Heart right ventricle (tissue), 16 donors: Measurements from ENCODE around the gene WDR59. TPM values are rescaled to one million over a fixed set of nuclear protein-coding genes. Genes with fewer than 3 reads are reported as not detected.
"Not testable (repeated sequence)": the region's sequence is repeated elsewhere in the genome, so short reads cannot be mapped to it uniquely, and the experiment has no call there.

Experiments
- ATAC-seq, 8 donors: fragments of 200-7000 bp; cut with Tn5 transposase; one replicate each; pipeline ENCODE4 v1.9.1; 2020; ENCODE audit warnings: mild to moderate bottlenecking in 8 of 8, moderate library complexity in 8 of 8, moderate number of reproducible peaks in 1 of 8
- DNase-seq, 2 donors: peaks; one replicate each; pipeline ENCODE4 v3.0.0-alpha.2; 2020
- H3K27ac ChIP-seq, 10 donors: fragments of 200-600 bp; sonication (generic) in 2 of 10; one replicate each; pipeline versions ENCODE4 v1.5.0 to v1.8.0; 2020 to 2022; ENCODE audit warnings: mild to moderate bottlenecking in 3 of 10
- H3K27me3 ChIP-seq, 7 donors: fragments of 200-600 bp; one replicate each; pipeline ENCODE4 v1.8.0; 2021 to 2022; ENCODE audit warnings: mild to moderate bottlenecking in 2 of 7
- H3K36me3 ChIP-seq, 9 donors: fragments of 200-600 bp; sonication (generic) in 1 of 9; one replicate each; pipeline versions ENCODE4 v1.5.0 to v1.8.0; 2020 to 2022; ENCODE audit warnings: mild to moderate bottlenecking in 2 of 9
- H3K4me1 ChIP-seq, 9 donors: fragments of 200-600 bp; sonication (generic) in 1 of 9; one replicate each; pipeline versions ENCODE4 v1.5.0 to v1.8.0; 2020 to 2022; ENCODE audit warnings: mild to moderate bottlenecking in 4 of 9
- H3K4me3 ChIP-seq, 10 donors: fragments of 200-600 bp; sonication (generic) in 2 of 10; one replicate each; pipeline versions ENCODE4 v1.5.0 to v1.8.0; 2020 to 2022; ENCODE audit warnings: mild to moderate bottlenecking in 7 of 10, moderate library complexity in 2 of 10
- H3K9me3 ChIP-seq, 11 donors: fragments of 200-600 bp in 10 of 11; sonication (generic) in 2 of 11; one replicate each; pipeline versions ENCODE4 v1.5.0 to v1.8.0; 2013 to 2022; ENCODE audit warnings: mild to moderate bottlenecking in 2 of 11, control low read depth in 1 of 11, moderate library complexity in 1 of 11
- CTCF ChIP-seq, 9 donors: fragments of 200-600 bp; sonication (generic) in 2 of 9; IDR thresholded peaks; one replicate each; pipeline versions ENCODE4 v1.5.0 to v1.8.0; 2021 to 2022; ENCODE audit warnings: antibody characterized with exemption in 9 of 9, mild to moderate bottlenecking in 5 of 9, moderate library complexity in 1 of 9
- WGBS, 2 donors: extraction: QIAGEN DNeasy Blood & Tissue Kit; methylation state at CpG; one replicate each; pipeline ENCODE4 v1.1.7; 2013; ENCODE audit warnings: inconsistent platforms in 1 of 2; 5-methylcytosine and 5-hydroxymethylcytosine counted together
- intact Hi-C, 10 donors: fragments of 100-400 bp; cut with DNase I; formaldehyde crosslinking; loops; one replicate each; pipeline versions ENCODE4 v1.11.1 to v1.14.2; 2022
- polyA plus RNA-seq, 2 donors: library from polyadenylated mRNA; stranded (reverse); fragments of 200-250 nt; gene quantifications; one replicate each; pipeline ENCODE4 v1.2.3, GENCODE V29; 2013
- total RNA-seq, 10 donors: library from RNA; stranded (reverse); fragmentation: NEBNext Ultra II Directional in 3 of 10; extraction: Animal tissue kit (Norgen Biotek cat#: 25700) in 3 of 10; gene quantifications; one replicate each; pipeline versions ENCODE4 v1.2.1 to v1.2.4, GENCODE V29; 2021 to 2023
- donor health status: Arrhythmogenic right ventricular cardiomyopathy.
- donor health status: ischemic (EF 13 %, LVEDD 7.1; RV severe dilation, severe dysfunction).
- donor health status: healthy with polysubstance abuse.
- donor health status: DM: no; HTN: yes; CAD: no.
- donor health status: DM: no; HTN: no; CAD: no.
- donor health status: ischemic (EF 25% LVEDD 6.9; RV normal size, moderate dysfunction).
- donor health status: ischemic (EF 25% LVEDD 5.7; RV mildly dilated, moderate dysfunction).
- donor health status: healthy.
- donor health status: DM: yes; HTN: yes; CAD: no.
- donor health status: Ischemic cardiomyopathy.
- donor health status: ischemic (EF 35%, LVEDD 5.7; RV mildly dilated, moderate dysfunction).
- donor health status: nonischemic (EF 11% LVEDD 7.7; RV severe dilation, severe dysfunction).
- donor health status: DM: yes; HTN: yes; CAD: no.
- donor health status: PGD.
- donor health status: ischemic (EF 29% LVEDD 5.4; RV normal size, mild dysfunction).
- donor health status: nonischemic (EF 23%, LVEDD 6.1; RV moderate dilation, normal function).

The WDR59 gene
- total and polyA plus RNA-seq, 12 donors, result 15.6 to 63.5 (median 40.9) TPM

- WGBS, 2 donors, result 90 to 94% methylated on average over 1 of the region's 1 CpG
- Histone ChIP-seq H3K4me1 (peaks cover 4 to 52% (median 39%) of the 10 kb centered on the region in 9 donors), H3K27me3 (no peaks in the 10 kb centered on the region), H3K27ac (no peak overlapping the region), H3K4me3 (no peak overlapping the region), H3K36me3 (peaks cover 0 to 14% (median 0%) of the 10 kb centered on the region in 9 donors), H3K9me3 (peaks cover 0 to 20% (median 8%) of the 10 kb centered on the region in 11 donors)
- DNase-seq (no peak), ATAC-seq (no peak)
- intact Hi-C loops, result no loop called here
- TF ChIP-seq CTCF (IDR thresholded peaks at IDR 0.05), result no peak
Measured at GRCh38 chr16:75021410-75021809, 36.5 kb upstream of the WDR59 start.

GRCh38 chr16:75019586-75019985 is 34.7 kb upstream of the WDR59 start:
- peaks cover 0 to 14% (median 0%) of the 10 kb centered on the region in 9 donors for H3K36me3 ChIP-seq
- no peak overlapping the region for H3K27ac ChIP-seq
- H3K9me3 ChIP-seq, result peaks cover 0 to 20% (median 8%) of the 10 kb centered on the region in 11 donors
- H3K4me3 ChIP-seq, result no peak overlapping the region
- 98 to 99% methylated on average over 7 of the region's 7 CpGs for WGBS, 2 donors
- no peak for DNase-seq
- H3K4me1 ChIP-seq, result peaks cover 0 to 40% (median 25%) of the 10 kb centered on the region in 9 donors
- no peak for ATAC-seq
- no peak for TF ChIP-seq CTCF (IDR thresholded peaks at IDR 0.05)
- intact Hi-C loops, result no loop called here
- no peaks in the 10 kb centered on the region for H3K27me3 ChIP-seq

GRCh38 chr16:75019007-75019406 is 34.1 kb upstream of the WDR59 start:
- H3K9me3 ChIP-seq, result peaks cover 0 to 20% (median 8%) of the 10 kb centered on the region in 11 donors
- H3K4me3 ChIP-seq, result no peak overlapping the region
- DNase-seq, result no peak
- intact Hi-C loops, result no loop called here
- peaks cover 0 to 14% (median 0%) of the 10 kb centered on the region in 9 donors for H3K36me3 ChIP-seq
- peaks cover 0 to 41% (median 19%) of the 10 kb centered on the region in 9 donors for H3K4me1 ChIP-seq
- WGBS, 2 donors, result 92 to 94% methylated on average over 8 of the region's 8 CpGs
- no peak for ATAC-seq
- no peak for TF ChIP-seq CTCF (IDR thresholded peaks at IDR 0.05)
- no peaks in the 10 kb centered on the region for H3K27me3 ChIP-seq
- H3K27ac ChIP-seq, result no peak overlapping the region

- Histone ChIP-seq H3K27me3 (no peaks in the 10 kb centered on the region), H3K4me1 (peaks cover 1 to 52% (median 29%) of the 10 kb centered on the region in 9 donors), H3K27ac (peak overlapping the region in 1 of 10 donors; percentile 42), H3K4me3 (no peak overlapping the region), H3K36me3 (peaks cover 0 to 14% (median 0%) of the 10 kb centered on the region in 9 donors), H3K9me3 (peaks cover 0 to 20% (median 8%) of the 10 kb centered on the region in 11 donors)
- ATAC-seq (peak in 1 of 8 donors; percentile 38), DNase-seq (no peak)
- intact Hi-C loops, result no loop called here
- TF ChIP-seq CTCF (IDR thresholded peaks at IDR 0.05), result no peak
- WGBS, 2 donors, result 64 to 70% methylated on average over 3 of the region's 3 CpGs
Measured at GRCh38 chr16:75017670-75018525, 33.0 kb upstream of the WDR59 start.

GRCh38 chr16:75016451-75017081 is 31.6 kb upstream of the WDR59 start:
- H3K27ac ChIP-seq, intact Hi-C loops: not testable (repeated sequence)
- WGBS, 2 donors, result 94 to 96% methylated on average over 12 of the region's 12 CpGs

More at GRCh38 chr16:75016451-75017081, 31.6 kb upstream of the WDR59 start:
- H3K9me3 ChIP-seq, result peaks cover 0 to 12% (median 6%) of the 10 kb centered on the region in 11 donors
- not testable (repeated sequence) for DNase-seq, ATAC-seq, H3K4me3 ChIP-seq, H3K27me3 ChIP-seq
- peaks cover 10 to 65% (median 43%) of the 10 kb centered on the region in 9 donors for H3K4me1 ChIP-seq
- H3K36me3 ChIP-seq, result peaks cover 0 to 14% (median 0%) of the 10 kb centered on the region in 9 donors
